ENCODE results near the gene GRB10. TPM values are rescaled to one million over a fixed set of nuclear protein-coding genes. Genes with fewer than 3 reads are reported as not detected.

Gene GRB10
- total RNA-seq, 1 donor: 65.2 TPM

- peak in 2 of 3 donors; percentile 41 to 44 for DNase-seq (ENCODE audit: low read depth in 2 of 3, low spot score in 2 of 3)
Measured at GRCh38 chr7:50724526-50725520, 57.9 kb downstream of the GRB10 start.

GRCh38 chr7:50723888-50724287 is 58.8 kb downstream of the GRB10 start:
- DNase-seq (ENCODE audit: low read depth in 2 of 3, low spot score in 2 of 3): peak in 2 of 3 donors; percentile 29 to 43

- DNase-seq (ENCODE audit: low read depth in 2 of 3, low spot score in 2 of 3): peak in 1 of 3 donors; percentile 60
Measured at GRCh38 chr7:50723173-50723572, 59.5 kb downstream of the GRB10 start.

GRCh38 chr7:50721661-50722259 is 60.9 kb downstream of the GRB10 start:
- no peak for DNase-seq (ENCODE audit: low read depth in 2 of 3, low spot score in 2 of 3)

GRCh38 chr7:50721160-50721559 is 61.5 kb downstream of the GRB10 start:
- DNase-seq (ENCODE audit: low read depth in 2 of 3, low spot score in 2 of 3): no peak

- no peak for DNase-seq (ENCODE audit: low read depth in 2 of 3, low spot score in 2 of 3)
Measured at GRCh38 chr7:50720295-50720694, 62.4 kb downstream of the GRB10 start.

GRCh38 chr7:50718876-50719275 is 63.8 kb downstream of the GRB10 start:
- DNase-seq (ENCODE audit: low read depth in 2 of 3, low spot score in 2 of 3): no peak

GRCh38 chr7:50718311-50718710 is 64.4 kb downstream of the GRB10 start:
- no peak for DNase-seq (ENCODE audit: low read depth in 2 of 3, low spot score in 2 of 3)

- peak in 2 of 3 donors; percentile 75 to 92 for DNase-seq (ENCODE audit: low read depth in 2 of 3, low spot score in 2 of 3)
Measured at GRCh38 chr7:50717181-50717580, 65.5 kb downstream of the GRB10 start.

GRCh38 chr7:50714857-50715256 is 67.8 kb downstream of the GRB10 start:
- DNase-seq (ENCODE audit: low read depth in 2 of 3, low spot score in 2 of 3): no peak

GRCh38 chr7:50713123-50713965 is 69.4 kb downstream of the GRB10 start:
- no peak for DNase-seq (ENCODE audit: low read depth in 2 of 3, low spot score in 2 of 3)

GRCh38 chr7:50712252-50713122 is 70.2 kb downstream of the GRB10 start:
- DNase-seq (ENCODE audit: low read depth in 2 of 3, low spot score in 2 of 3): no peak

- no peak for DNase-seq (ENCODE audit: low read depth in 2 of 3, low spot score in 2 of 3)
Measured at GRCh38 chr7:50711271-50712175, 71.2 kb downstream of the GRB10 start.

GRCh38 chr7:50710441-50711154 is 72.1 kb downstream of the GRB10 start:
- DNase-seq (ENCODE audit: low read depth in 2 of 3, low spot score in 2 of 3): no peak

GRCh38 chr7:50709151-50709550 is 73.5 kb downstream of the GRB10 start:
- DNase-seq (ENCODE audit: low read depth in 2 of 3, low spot score in 2 of 3): no peak

- no peak for DNase-seq (ENCODE audit: low read depth in 2 of 3, low spot score in 2 of 3)
Measured at GRCh38 chr7:50707236-50708006, 75.3 kb downstream of the GRB10 start.

GRCh38 chr7:50706469-50706937 is 76.2 kb downstream of the GRB10 start:
- no peak for DNase-seq (ENCODE audit: low read depth in 2 of 3, low spot score in 2 of 3)

All from hematopoietic multipotent progenitor cell (in vitro differentiated cells).